ENCODE results near the gene PARP1. TPM values are rescaled to one million over a fixed set of nuclear protein-coding genes. Genes with fewer than 3 reads are reported as not detected.
A peak's percentile ranks its signal among the peaks of the same experiment; 100 is the strongest.

Gene PARP1
- total RNA-seq, 2 donors from 2014 or later = 70.3 TPM

DNA sequence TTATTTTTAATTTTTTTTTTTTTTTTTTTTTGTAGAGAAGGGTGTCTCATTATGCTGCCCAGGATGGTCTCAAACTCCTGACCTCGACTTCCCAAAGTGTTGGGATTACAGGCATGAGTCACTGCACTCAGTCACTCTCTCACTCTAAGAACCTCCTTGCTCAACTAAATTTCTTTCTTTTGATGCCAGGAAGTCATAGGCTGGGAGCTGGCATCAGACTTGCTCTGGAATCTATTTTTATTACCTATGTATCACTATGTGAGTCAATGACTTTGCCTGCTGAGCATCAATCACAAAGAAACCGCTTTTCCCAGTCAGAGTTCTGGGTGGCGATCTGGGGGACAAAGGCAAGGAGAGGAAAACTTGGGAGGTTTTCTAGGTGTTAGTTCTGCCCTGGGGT is 35.5 kb upstream of the PARP1 start:
- TF ChIP-seq, protein P1, sequence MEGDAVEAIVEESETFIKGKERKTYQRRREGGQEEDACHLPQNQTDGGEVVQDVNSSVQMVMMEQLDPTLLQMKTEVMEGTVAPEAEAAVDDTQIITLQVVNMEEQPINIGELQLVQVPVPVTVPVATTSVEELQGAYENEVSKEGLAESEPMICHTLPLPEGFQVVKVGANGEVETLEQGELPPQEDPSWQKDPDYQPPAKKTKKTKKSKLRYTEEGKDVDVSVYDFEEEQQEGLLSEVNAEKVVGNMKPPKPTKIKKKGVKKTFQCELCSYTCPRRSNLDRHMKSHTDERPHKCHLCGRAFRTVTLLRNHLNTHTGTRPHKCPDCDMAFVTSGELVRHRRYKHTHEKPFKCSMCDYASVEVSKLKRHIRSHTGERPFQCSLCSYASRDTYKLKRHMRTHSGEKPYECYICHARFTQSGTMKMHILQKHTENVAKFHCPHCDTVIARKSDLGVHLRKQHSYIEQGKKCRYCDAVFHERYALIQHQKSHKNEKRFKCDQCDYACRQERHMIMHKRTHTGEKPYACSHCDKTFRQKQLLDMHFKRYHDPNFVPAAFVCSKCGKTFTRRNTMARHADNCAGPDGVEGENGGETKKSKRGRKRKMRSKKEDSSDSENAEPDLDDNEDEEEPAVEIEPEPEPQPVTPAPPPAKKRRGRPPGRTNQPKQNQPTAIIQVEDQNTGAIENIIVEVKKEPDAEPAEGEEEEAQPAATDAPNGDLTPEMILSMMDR (IDR thresholded peaks at IDR 0.05) = no peak
- ATAC-seq (ENCODE audit: insufficient number of reproducible peaks, low FRiP score, low read depth) = peak; percentile 60

GRCh38 chr1:226443033-226443432 is 35.1 kb upstream of the PARP1 start:
- Histone ChIP-seq H3K36me3 (no peaks in the 10 kb centered on the region), H3K9me3 (no peaks in the 10 kb centered on the region), H3K27me3 (replicated peaks; ENCODE audit: insufficient read depth) (no peaks in the 10 kb centered on the region), H3K27ac (no peak overlapping the region), H3K4me1 (ENCODE audit: control insufficient read depth in 1 of 2, low read depth in 2 of 2) (no peaks in the 10 kb centered on the region), H3K4me3 (no peak overlapping the region)
- TF ChIP-seq, protein P1 (IDR thresholded peaks at IDR 0.05) = no peak
- ATAC-seq (ENCODE audit: insufficient number of reproducible peaks, low FRiP score, low read depth) (no peak), DNase-seq (ENCODE audit: low spot score) (no peak)

More for the DNA sequence above, 35.5 kb upstream of the PARP1 start:
- no peaks in the 10 kb centered on the region for H3K4me1 ChIP-seq (ENCODE audit: control insufficient read depth in 1 of 2, low read depth in 2 of 2)
- no peaks in the 10 kb centered on the region for H3K27me3 ChIP-seq (replicated peaks; ENCODE audit: insufficient read depth)
- no peak overlapping the region for H3K4me3 ChIP-seq
- H3K36me3 ChIP-seq = no peaks in the 10 kb centered on the region
- H3K9me3 ChIP-seq = no peaks in the 10 kb centered on the region
- no peak for DNase-seq (ENCODE audit: low spot score)
- no peak overlapping the region for H3K27ac ChIP-seq

- H3K9me3 ChIP-seq = no peaks in the 10 kb centered on the region
- no peaks in the 10 kb centered on the region for H3K4me1 ChIP-seq (ENCODE audit: control insufficient read depth in 1 of 2, low read depth in 2 of 2)
- TF ChIP-seq, protein P1 (IDR thresholded peaks at IDR 0.05) = no peak
- no peaks in the 10 kb centered on the region for H3K27me3 ChIP-seq (replicated peaks; ENCODE audit: insufficient read depth)
- no peak overlapping the region for H3K27ac ChIP-seq
- no peaks in the 10 kb centered on the region for H3K36me3 ChIP-seq
- DNase-seq (ENCODE audit: low spot score) = no peak
- ATAC-seq (ENCODE audit: insufficient number of reproducible peaks, low FRiP score, low read depth) = no peak
- no peak overlapping the region for H3K4me3 ChIP-seq
These were observed 33.7 kb upstream of the PARP1 start for GRCh38 chr1:226441629-226442028.

GRCh38 chr1:226440512-226440911 is 32.6 kb upstream of the PARP1 start:
- H3K36me3 ChIP-seq = no peaks in the 10 kb centered on the region

GRCh38 chr1:226438007-226438406 is 30.1 kb upstream of the PARP1 start:
- H3K9me3 ChIP-seq = no peaks in the 10 kb centered on the region
- TF ChIP-seq, protein P1 (IDR thresholded peaks at IDR 0.05) = no peak
- DNase-seq (ENCODE audit: low spot score) = no peak
- H3K27ac ChIP-seq = no peak overlapping the region
- H3K27me3 ChIP-seq (replicated peaks; ENCODE audit: insufficient read depth) = no peaks in the 10 kb centered on the region
- no peaks in the 10 kb centered on the region for H3K36me3 ChIP-seq
- H3K4me1 ChIP-seq (ENCODE audit: control insufficient read depth in 1 of 2, low read depth in 2 of 2) = no peaks in the 10 kb centered on the region
- H3K4me3 ChIP-seq = no peak overlapping the region
- no peak for ATAC-seq (ENCODE audit: insufficient number of reproducible peaks, low FRiP score, low read depth)

More at GRCh38 chr1:226440512-226440911, 32.6 kb upstream of the PARP1 start:
- DNase-seq (ENCODE audit: low spot score) = no peak
- Histone ChIP-seq H3K27ac (no peak overlapping the region), H3K4me3 (no peak overlapping the region), H3K4me1 (ENCODE audit: control insufficient read depth in 1 of 2, low read depth in 2 of 2) (no peaks in the 10 kb centered on the region), H3K9me3 (no peaks in the 10 kb centered on the region), H3K27me3 (replicated peaks; ENCODE audit: insufficient read depth) (no peaks in the 10 kb centered on the region)
- TF ChIP-seq, protein P1 (IDR thresholded peaks at IDR 0.05) = no peak
- no peak for ATAC-seq (ENCODE audit: insufficient number of reproducible peaks, low FRiP score, low read depth)
